ENCODE data around the gene PIP5K1B. TPM values are rescaled to one million over a fixed set of nuclear protein-coding genes. Genes with fewer than 3 reads are reported as not detected.

The PIP5K1B gene
- total and polyA plus RNA-seq, 2 of the 13 experiments (the other 11 are each of a cell fraction or from before 2014, with no cell fraction given), result 15.8 to 17.5 TPM

- TF ChIP-seq TFE3 (CRISPR knock-in tag; IDR thresholded peaks at IDR 0.05), result peak; percentile 18; the same call in 1 of the 2 replicates
- no peak for TF ChIP-seq PLSCR1 (CRISPR knock-in tag; IDR thresholded peaks at IDR 0.05; ENCODE audit: borderline replicate concordance)
- TF ChIP-seq ZNF766 (CRISPR knock-in tag; IDR thresholded peaks at IDR 0.05; ENCODE audit: borderline replicate concordance), result no peak
- TF ChIP-seq TP53 (CRISPR knock-in tag; conservative IDR thresholded peaks at IDR 0.05), result no peak
- TF ChIP-seq, protein P1, sequence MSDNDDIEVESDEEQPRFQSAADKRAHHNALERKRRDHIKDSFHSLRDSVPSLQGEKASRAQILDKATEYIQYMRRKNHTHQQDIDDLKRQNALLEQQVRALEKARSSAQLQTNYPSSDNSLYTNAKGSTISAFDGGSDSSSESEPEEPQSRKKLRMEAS (IDR thresholded peaks at IDR 0.05), result 0 out of 2 replicates have a peak, but pooled peaks have one; percentile 21
- 0 out of 2 replicates have a peak, but pooled peaks have one; percentile 18 for TF ChIP-seq ZNF280B (CRISPR knock-in tag; IDR thresholded peaks at IDR 0.05; ENCODE audit: borderline replicate concordance)
- TF ChIP-seq MEF2D (CRISPR knock-in tag; IDR thresholded peaks at IDR 0.05), result 0 out of 2 replicates have a peak, but pooled peaks have one; percentile 43
- no peak for TF ChIP-seq SP1 (IDR thresholded peaks at IDR 0.05)
- no peak for TF ChIP-seq SP1 (CRISPR knock-in tag; IDR thresholded peaks at IDR 0.05)
- TF ChIP-seq ZNF256 (CRISPR knock-in tag; conservative IDR thresholded peaks at IDR 0.05), result no peak
- no peak for TF ChIP-seq SMYD3 (CRISPR knock-in tag; IDR thresholded peaks at IDR 0.05)
- TF ChIP-seq ASH2L (IDR thresholded peaks at IDR 0.05; ENCODE audit: insufficient read length, low read depth, low read length), result peak; percentile 19
- no peak for TF ChIP-seq CBX2 (IDR thresholded peaks at IDR 0.05; ENCODE audit: low read depth, low read length)
- TF ChIP-seq CBX2 (CRISPR knock-in tag; IDR thresholded peaks at IDR 0.05; ENCODE audit: low read depth), result no peak
- no peak for TF ChIP-seq CENPX (CRISPR knock-in tag; IDR thresholded peaks at IDR 0.05)
- TF ChIP-seq KAT8 (CRISPR knock-in tag; IDR thresholded peaks at IDR 0.05), result no peak; the same call in 1 of the 2 replicates
- no peak for TF ChIP-seq SRSF4 (IDR thresholded peaks at IDR 0.05; ENCODE audit: low read depth, low read length, poor library complexity, severe bottlenecking)
- 0 out of 2 replicates have a peak, but pooled peaks have one; percentile 39 for TF ChIP-seq ZNF704 (CRISPR knock-in tag; IDR thresholded peaks at IDR 0.05; ENCODE audit: borderline replicate concordance)
- no peak for TF ChIP-seq TMF1 (CRISPR knock-in tag; IDR thresholded peaks at IDR 0.05; ENCODE audit: low read depth)
- TF ChIP-seq, protein P2, sequence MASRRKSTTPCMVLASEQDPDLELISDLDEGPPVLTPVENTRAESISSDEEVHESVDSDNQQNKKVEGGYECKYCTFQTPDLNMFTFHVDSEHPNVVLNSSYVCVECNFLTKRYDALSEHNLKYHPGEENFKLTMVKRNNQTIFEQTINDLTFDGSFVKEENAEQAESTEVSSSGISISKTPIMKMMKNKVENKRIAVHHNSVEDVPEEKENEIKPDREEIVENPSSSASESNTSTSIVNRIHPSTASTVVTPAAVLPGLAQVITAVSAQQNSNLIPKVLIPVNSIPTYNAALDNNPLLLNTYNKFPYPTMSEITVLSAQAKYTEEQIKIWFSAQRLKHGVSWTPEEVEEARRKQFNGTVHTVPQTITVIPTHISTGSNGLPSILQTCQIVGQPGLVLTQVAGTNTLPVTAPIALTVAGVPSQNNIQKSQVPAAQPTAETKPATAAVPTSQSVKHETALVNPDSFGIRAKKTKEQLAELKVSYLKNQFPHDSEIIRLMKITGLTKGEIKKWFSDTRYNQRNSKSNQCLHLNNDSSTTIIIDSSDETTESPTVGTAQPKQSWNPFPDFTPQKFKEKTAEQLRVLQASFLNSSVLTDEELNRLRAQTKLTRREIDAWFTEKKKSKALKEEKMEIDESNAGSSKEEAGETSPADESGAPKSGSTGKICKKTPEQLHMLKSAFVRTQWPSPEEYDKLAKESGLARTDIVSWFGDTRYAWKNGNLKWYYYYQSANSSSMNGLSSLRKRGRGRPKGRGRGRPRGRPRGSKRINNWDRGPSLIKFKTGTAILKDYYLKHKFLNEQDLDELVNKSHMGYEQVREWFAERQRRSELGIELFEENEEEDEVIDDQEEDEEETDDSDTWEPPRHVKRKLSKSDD (CRISPR knock-in tag; IDR thresholded peaks at IDR 0.05; ENCODE audit: low read depth), result no peak
- TF ChIP-seq KDM6A (CRISPR knock-in tag; IDR thresholded peaks at IDR 0.05; ENCODE audit: low read depth), result no peak
- no peak for TF ChIP-seq ZSCAN12 (CRISPR knock-in tag; IDR thresholded peaks at IDR 0.05)
Measured at GRCh38 chr9:68705531-68706362, 707 bp downstream of the PIP5K1B start (continued).
